ENCODE measurements around the gene ADAM22.

- TF ChIP-seq POLR2AphosphoS5 (IDR thresholded peaks at IDR 0.05) (no peak), RAD21 (conservative IDR thresholded peaks at IDR 0.05) (no peak), CTCF (IDR thresholded peaks at IDR 0.05; ENCODE audit: poor library complexity, severe bottlenecking) (no peak), SMC3 (conservative IDR thresholded peaks at IDR 0.05; ENCODE audit: poor library complexity) (no peak), EZH2 (IDR thresholded peaks at IDR 0.05; ENCODE audit: borderline replicate concordance, insufficient read depth, low read length, poor library complexity, severe bottlenecking) (no peak), EP300 (conservative IDR thresholded peaks at IDR 0.05; ENCODE audit: poor library complexity, severe bottlenecking) (no peak)
Measured at GRCh38 chr7:87984088-87984487, 50.0 kb downstream of the ADAM22 start.
